ENCODE data around the gene ISYNA1.

The ISYNA1 gene

DNA sequence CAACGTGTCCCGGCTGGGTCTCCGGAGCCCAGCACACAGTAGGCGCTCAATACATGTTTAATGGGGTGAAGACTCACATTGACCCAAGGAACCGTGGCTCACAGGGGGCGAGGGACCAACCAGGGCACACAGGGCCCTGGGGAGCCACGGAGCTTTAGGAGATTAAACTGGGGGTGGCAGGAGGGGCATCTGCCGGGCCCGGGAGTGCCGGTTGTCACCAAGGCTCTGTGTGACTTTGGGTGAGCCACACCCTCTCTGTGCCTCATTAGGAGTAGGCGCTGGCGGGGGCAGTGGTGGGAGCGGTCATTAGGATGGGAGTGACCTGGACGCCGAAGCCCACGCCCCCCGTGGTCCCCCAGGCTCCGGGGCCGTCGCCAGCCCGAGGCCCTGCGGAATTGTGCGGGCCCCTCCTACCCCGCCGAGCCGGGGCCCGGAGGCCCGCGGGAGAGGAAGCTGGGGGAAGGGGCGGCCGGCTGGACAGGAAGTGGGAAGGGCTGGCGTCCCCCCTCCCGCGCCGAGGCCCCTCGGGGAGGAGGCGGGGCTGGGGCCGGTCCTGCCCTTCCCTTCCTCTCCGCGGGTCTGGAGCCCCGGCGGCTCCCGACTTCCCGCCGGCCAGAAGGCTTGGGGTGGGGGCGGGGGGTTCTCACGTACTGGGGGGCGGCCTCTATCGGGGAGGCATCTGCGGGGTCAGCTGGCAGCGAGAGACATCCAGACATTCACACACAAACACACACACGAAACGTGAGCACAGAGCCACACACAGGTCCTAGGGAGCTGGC lies 20.5 kb downstream of the ISYNA1 start:
- H3K4me3 ChIP-seq (ENCODE audit: low read depth, low read length): peak overlapping the region; percentile 52
- TF ChIP-seq, protein P1, sequence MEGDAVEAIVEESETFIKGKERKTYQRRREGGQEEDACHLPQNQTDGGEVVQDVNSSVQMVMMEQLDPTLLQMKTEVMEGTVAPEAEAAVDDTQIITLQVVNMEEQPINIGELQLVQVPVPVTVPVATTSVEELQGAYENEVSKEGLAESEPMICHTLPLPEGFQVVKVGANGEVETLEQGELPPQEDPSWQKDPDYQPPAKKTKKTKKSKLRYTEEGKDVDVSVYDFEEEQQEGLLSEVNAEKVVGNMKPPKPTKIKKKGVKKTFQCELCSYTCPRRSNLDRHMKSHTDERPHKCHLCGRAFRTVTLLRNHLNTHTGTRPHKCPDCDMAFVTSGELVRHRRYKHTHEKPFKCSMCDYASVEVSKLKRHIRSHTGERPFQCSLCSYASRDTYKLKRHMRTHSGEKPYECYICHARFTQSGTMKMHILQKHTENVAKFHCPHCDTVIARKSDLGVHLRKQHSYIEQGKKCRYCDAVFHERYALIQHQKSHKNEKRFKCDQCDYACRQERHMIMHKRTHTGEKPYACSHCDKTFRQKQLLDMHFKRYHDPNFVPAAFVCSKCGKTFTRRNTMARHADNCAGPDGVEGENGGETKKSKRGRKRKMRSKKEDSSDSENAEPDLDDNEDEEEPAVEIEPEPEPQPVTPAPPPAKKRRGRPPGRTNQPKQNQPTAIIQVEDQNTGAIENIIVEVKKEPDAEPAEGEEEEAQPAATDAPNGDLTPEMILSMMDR (IDR thresholded peaks at IDR 0.05; ENCODE audit: low read depth, low read length, missing control alignments): no peak
- DNase-seq (ENCODE audit: low read depth): no peak

DNA sequence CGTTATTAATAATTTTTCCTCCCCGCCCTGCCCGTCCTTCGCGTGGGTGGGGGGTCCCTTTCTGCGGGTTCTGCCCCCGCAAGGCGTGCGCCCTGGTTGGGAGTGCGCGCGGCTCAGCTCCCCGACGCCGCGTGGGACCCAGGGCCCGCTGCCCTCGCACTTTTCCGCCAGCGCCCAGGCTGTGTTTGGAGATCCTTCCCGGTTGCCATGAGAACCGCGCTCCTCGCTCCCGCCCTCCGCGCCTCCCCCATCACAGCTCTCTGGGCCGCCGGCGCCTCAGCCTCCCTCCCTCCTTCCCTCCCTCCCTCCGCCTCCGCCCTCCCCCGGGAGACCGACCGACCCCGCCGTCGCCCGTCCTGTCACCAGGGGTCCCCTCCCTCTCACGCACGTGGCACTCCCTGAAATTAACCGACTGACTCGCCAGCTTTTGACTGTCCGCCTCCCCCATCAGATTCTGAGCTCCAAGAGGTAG lies 21.1 kb downstream of the ISYNA1 start:
- no peak for DNase-seq (ENCODE audit: low read depth)
- H3K4me3 ChIP-seq (ENCODE audit: low read depth, low read length): peak overlapping the region; percentile 52
- TF ChIP-seq, protein P1 (IDR thresholded peaks at IDR 0.05; ENCODE audit: low read depth, low read length, missing control alignments): no peak

DNA sequence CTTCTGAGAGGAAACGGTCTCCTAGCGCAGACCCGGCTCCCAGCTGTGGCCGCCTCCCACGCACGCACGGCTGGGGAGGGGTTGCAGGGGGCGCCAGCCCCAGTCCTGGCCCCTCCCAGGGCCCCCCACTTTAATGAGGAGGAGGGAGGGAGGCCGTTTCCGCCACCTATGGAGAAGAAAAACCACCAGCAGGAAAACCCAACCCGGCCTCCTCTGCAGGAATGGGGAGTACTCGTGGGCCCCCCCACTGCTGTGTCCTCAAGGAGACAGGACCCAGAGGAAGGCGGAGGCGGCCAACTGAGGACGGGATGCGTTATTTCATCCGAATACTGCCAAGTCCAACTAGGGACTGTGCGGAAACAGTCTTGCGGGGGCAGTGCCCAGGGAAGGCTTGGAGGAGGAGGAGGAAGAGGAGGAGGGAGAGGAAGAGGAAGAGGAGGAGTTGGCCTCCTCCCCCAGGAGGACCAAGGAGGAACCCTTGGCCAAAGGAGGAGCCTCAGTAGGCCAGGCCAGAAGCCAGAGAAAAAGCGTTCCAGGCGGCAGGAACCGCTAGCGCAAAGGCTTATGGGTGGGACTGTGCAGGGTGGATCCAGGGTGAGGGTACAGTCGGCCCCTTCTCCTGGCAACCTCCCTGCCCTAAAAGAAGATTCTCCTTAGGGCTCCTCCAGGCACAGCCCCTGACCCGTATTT lies 22.6 kb downstream of the ISYNA1 start:
- TF ChIP-seq, protein P1 (IDR thresholded peaks at IDR 0.05; ENCODE audit: low read depth, low read length, missing control alignments): no peak
- peak overlapping the region; percentile 22; the same call in 1 of the 2 replicates for H3K4me3 ChIP-seq (ENCODE audit: low read depth, low read length)
- DNase-seq (ENCODE audit: low read depth): no peak

DNA sequence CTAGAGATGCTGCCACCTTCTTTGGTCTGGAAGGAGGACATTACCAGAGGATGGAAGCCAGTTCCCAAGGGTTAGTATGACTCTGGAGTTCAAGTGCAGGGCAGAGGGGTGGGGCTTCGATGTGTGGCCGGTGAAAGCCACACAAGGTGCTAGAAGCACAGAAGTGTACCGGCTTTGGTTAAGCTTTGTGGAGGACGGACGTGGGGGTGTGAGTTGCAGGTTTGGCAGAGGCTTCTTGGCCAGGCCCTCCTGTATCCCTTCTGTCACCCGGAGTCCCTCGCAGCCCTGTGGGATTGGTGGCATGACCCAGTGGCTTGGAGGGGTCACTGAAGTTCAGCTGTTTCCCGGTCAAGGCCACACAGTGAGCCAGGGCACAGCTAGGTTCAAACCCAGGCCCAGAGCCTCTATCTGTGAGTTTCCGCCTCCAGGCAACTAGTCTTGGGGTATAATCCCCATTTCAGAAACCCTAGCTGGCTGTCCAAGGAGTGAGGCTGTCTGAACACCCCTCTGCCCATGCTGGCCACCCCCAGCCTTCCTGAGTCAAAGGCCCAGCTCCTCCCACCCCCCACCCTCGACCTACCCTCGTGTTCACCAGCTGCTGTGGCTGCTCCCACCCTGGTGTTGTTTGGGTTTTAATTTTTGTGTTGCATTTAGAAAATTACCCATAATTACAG lies 23.3 kb downstream of the ISYNA1 start:
- TF ChIP-seq, protein P1 (IDR thresholded peaks at IDR 0.05; ENCODE audit: low read depth, low read length, missing control alignments): no peak
- no peak overlapping the region; the same call in 1 of the 2 replicates for H3K4me3 ChIP-seq (ENCODE audit: low read depth, low read length)
- DNase-seq (ENCODE audit: low read depth): no peak

DNA sequence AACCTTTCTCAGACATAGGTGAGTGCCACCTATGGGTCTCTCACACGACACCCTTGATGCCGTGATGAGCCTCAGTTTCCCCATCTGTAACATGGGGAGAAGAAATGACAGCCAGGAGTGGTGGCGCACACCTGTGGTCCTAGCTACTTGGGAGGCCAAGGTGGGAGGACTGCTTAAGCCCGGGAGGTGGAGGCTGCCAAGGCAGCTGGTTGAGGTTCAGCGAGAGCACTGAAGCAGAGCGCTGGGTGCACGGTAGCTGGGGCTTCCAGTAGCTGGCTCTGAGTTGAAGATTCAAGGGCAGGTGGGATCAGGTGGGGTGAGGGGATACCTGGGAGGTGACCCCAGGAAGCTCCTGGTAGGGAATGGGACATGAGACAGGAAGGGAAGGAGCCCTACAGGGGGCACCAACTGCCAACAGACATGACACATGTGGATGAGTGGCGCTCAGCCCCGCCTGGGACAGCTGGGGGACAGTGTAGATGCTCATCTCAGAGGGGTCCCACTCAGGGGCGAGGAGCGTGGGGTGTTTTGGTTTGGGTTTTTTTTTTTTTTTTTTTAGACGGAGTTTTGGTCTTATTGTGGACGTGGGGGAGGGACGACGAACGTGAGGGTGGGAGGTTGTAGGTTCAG lies 25.2 kb downstream of the ISYNA1 start:
- H3K4me3 ChIP-seq (ENCODE audit: low read depth, low read length): no peak overlapping the region
- DNase-seq (ENCODE audit: low read depth): no peak
- TF ChIP-seq, protein P1 (IDR thresholded peaks at IDR 0.05; ENCODE audit: low read depth, low read length, missing control alignments): no peak

DNA sequence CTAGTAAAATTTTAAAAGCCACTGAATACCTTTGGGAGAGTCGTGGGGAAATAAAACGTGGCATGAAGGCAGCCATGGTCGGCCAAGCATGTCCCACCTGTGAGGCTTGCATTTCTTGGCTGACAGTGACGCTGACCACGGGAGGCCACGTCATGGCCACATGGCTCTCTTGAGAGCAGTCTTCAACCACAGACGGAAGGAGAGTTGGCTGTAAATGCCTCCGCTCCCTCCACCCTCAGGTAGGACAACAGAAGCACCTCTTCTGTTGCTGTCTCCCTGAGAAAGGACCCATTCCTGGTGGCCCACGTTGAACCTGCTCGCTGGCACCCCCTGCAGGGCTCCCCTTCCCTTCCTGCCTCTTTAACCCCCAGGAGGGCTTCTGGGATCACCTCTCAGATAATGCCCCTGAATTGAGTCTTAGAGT lies 29.9 kb downstream of the ISYNA1 start:
- H3K4me3 ChIP-seq (ENCODE audit: low read depth, low read length): no peak overlapping the region
- TF ChIP-seq, protein P1 (IDR thresholded peaks at IDR 0.05; ENCODE audit: low read depth, low read length, missing control alignments): peak; percentile 72
- DNase-seq (ENCODE audit: low read depth): peak; percentile 56

All from GM12864 (cell line).